GM23338 (cell line): ENCODE results near the gene AP2A1.

Experiments
- CREB1 ChIP-seq: fragments of 250-450 bp; sonication (Bioruptor Pico); IDR thresholded peaks from 2 replicates; pipeline ENCODE4 v1.5.0; 2020; ENCODE audit warnings: low read depth, mild to moderate bottlenecking, moderate library complexity
- EZH2 ChIP-seq: fragments of 200-600 bp; sonication (generic); IDR thresholded peaks from one replicate; pipeline ENCODE4 v1.8.0; 2017; ENCODE audit warnings: antibody characterized with exemption, mild to moderate bottlenecking, low read depth; ENCODE audit not compliant: unreplicated experiment
- EZH2phosphoT487 ChIP-seq: fragments of 200-600 bp; sonication (generic); IDR thresholded peaks from one replicate; pipeline ENCODE4 v1.8.1; 2018; ENCODE audit warnings: antibody characterized with exemption; ENCODE audit not compliant: unreplicated experiment
- JUNB ChIP-seq: IDR thresholded peaks from one replicate; pipeline ENCODE4 v1.6.1; 2016; ENCODE audit warnings: antibody characterized with exemption; ENCODE audit not compliant: unreplicated experiment
- NANOG ChIP-seq: IDR thresholded peaks from 2 replicates; pipeline ENCODE4 v1.6.1; 2016; ENCODE audit warnings: antibody characterized with exemption, borderline replicate concordance
- POLR2AphosphoS5 ChIP-seq: IDR thresholded peaks from 2 replicates; pipeline ENCODE4 v1.6.1; 2016; ENCODE audit warnings: antibody characterized with exemption, low read depth
- STAT1 ChIP-seq: IDR thresholded peaks from one replicate; pipeline ENCODE4 v1.6.1; 2016; ENCODE audit warnings: antibody characterized with exemption; ENCODE audit not compliant: unreplicated experiment
- ZNF114 ChIP-seq: fragments of 250-450 bp; sonication (Bioruptor Pico); IDR thresholded peaks from 2 replicates; pipeline ENCODE4 v1.5.0; 2020; ENCODE audit warnings: mild to moderate bottlenecking, moderate library complexity
- ZNF331 ChIP-seq: fragments of 250-450 bp; sonication (Bioruptor Pico); IDR thresholded peaks from 2 replicates; pipeline ENCODE4 v1.5.0; 2020; ENCODE audit warnings: low read depth, mild to moderate bottlenecking, moderate library complexity
- TF ChIP-seq, protein P1 (sequence below): IDR thresholded peaks from one replicate; pipeline ENCODE4 v1.6.1; 2018; ENCODE audit warnings: antibody characterized with exemption; ENCODE audit not compliant: unreplicated experiment
- TF ChIP-seq, protein P2 (sequence below), 2 experiments: fragments of 200-600 bp in 1 of 2; sonication (generic) in 1 of 2; conservative IDR thresholded peaks; 2 replicates each; pipeline versions ENCODE4 v1.5.1 to v1.6.1; 2016 to 2017; ENCODE audit warnings: antibody characterized with exemption in 2 of 2, low read depth in 2 of 2, mild to moderate bottlenecking in 2 of 2, moderate library complexity in 1 of 2
- TF ChIP-seq, protein P3 (sequence below): IDR thresholded peaks from 2 replicates; pipeline ENCODE4 v1.6.1; 2016; ENCODE audit warnings: antibody characterized with exemption
- TF ChIP-seq, protein P4 (sequence below): fragments of 250-450 bp; sonication (Bioruptor Pico); IDR thresholded peaks from 2 replicates; pipeline ENCODE4 v1.5.0; 2020; ENCODE audit warnings: mild to moderate bottlenecking, moderate library complexity

DNA sequence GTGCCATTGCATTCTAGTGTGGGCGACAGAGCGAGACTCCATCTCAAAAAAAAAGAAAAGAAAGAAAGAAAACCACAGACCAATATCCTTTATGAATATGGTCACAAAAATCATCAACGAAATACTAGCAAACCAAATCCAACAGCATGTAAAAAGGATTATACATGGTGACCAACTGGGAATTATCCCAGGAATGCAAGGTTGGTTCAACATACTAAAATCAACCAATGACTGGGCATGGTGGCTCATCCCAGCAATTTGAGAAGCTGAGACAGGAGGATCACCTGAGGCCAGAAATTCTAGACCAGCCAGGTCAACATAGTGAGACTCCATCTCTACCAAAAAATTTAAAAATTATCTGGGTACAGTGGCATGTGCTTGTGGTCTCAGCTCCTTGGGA lies 10.8 kb upstream of the AP2A1 start:
- no peak for TF ChIP-seq EZH2phosphoT487
- TF ChIP-seq, protein P1, sequence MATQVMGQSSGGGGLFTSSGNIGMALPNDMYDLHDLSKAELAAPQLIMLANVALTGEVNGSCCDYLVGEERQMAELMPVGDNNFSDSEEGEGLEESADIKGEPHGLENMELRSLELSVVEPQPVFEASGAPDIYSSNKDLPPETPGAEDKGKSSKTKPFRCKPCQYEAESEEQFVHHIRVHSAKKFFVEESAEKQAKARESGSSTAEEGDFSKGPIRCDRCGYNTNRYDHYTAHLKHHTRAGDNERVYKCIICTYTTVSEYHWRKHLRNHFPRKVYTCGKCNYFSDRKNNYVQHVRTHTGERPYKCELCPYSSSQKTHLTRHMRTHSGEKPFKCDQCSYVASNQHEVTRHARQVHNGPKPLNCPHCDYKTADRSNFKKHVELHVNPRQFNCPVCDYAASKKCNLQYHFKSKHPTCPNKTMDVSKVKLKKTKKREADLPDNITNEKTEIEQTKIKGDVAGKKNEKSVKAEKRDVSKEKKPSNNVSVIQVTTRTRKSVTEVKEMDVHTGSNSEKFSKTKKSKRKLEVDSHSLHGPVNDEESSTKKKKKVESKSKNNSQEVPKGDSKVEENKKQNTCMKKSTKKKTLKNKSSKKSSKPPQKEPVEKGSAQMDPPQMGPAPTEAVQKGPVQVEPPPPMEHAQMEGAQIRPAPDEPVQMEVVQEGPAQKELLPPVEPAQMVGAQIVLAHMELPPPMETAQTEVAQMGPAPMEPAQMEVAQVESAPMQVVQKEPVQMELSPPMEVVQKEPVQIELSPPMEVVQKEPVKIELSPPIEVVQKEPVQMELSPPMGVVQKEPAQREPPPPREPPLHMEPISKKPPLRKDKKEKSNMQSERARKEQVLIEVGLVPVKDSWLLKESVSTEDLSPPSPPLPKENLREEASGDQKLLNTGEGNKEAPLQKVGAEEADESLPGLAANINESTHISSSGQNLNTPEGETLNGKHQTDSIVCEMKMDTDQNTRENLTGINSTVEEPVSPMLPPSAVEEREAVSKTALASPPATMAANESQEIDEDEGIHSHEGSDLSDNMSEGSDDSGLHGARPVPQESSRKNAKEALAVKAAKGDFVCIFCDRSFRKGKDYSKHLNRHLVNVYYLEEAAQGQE = no peak
- TF ChIP-seq, protein P2, sequence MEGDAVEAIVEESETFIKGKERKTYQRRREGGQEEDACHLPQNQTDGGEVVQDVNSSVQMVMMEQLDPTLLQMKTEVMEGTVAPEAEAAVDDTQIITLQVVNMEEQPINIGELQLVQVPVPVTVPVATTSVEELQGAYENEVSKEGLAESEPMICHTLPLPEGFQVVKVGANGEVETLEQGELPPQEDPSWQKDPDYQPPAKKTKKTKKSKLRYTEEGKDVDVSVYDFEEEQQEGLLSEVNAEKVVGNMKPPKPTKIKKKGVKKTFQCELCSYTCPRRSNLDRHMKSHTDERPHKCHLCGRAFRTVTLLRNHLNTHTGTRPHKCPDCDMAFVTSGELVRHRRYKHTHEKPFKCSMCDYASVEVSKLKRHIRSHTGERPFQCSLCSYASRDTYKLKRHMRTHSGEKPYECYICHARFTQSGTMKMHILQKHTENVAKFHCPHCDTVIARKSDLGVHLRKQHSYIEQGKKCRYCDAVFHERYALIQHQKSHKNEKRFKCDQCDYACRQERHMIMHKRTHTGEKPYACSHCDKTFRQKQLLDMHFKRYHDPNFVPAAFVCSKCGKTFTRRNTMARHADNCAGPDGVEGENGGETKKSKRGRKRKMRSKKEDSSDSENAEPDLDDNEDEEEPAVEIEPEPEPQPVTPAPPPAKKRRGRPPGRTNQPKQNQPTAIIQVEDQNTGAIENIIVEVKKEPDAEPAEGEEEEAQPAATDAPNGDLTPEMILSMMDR (conservative IDR thresholded peaks at IDR 0.05; ENCODE audit: low read depth in 2 of 2) = no peak
- no peak for TF ChIP-seq POLR2AphosphoS5
- no peak for TF ChIP-seq ZNF114 (CRISPR knock-in tag)
- TF ChIP-seq EZH2 = no peak
- no peak for TF ChIP-seq ZNF331
- TF ChIP-seq CREB1 (CRISPR knock-in tag) = no peak
- no peak for TF ChIP-seq JUNB
- no peak for TF ChIP-seq STAT1
- no peak for TF ChIP-seq NANOG
- TF ChIP-seq, protein P3, sequence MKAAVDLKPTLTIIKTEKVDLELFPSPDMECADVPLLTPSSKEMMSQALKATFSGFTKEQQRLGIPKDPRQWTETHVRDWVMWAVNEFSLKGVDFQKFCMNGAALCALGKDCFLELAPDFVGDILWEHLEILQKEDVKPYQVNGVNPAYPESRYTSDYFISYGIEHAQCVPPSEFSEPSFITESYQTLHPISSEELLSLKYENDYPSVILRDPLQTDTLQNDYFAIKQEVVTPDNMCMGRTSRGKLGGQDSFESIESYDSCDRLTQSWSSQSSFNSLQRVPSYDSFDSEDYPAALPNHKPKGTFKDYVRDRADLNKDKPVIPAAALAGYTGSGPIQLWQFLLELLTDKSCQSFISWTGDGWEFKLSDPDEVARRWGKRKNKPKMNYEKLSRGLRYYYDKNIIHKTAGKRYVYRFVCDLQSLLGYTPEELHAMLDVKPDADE = no peak
- TF ChIP-seq, protein P4, sequence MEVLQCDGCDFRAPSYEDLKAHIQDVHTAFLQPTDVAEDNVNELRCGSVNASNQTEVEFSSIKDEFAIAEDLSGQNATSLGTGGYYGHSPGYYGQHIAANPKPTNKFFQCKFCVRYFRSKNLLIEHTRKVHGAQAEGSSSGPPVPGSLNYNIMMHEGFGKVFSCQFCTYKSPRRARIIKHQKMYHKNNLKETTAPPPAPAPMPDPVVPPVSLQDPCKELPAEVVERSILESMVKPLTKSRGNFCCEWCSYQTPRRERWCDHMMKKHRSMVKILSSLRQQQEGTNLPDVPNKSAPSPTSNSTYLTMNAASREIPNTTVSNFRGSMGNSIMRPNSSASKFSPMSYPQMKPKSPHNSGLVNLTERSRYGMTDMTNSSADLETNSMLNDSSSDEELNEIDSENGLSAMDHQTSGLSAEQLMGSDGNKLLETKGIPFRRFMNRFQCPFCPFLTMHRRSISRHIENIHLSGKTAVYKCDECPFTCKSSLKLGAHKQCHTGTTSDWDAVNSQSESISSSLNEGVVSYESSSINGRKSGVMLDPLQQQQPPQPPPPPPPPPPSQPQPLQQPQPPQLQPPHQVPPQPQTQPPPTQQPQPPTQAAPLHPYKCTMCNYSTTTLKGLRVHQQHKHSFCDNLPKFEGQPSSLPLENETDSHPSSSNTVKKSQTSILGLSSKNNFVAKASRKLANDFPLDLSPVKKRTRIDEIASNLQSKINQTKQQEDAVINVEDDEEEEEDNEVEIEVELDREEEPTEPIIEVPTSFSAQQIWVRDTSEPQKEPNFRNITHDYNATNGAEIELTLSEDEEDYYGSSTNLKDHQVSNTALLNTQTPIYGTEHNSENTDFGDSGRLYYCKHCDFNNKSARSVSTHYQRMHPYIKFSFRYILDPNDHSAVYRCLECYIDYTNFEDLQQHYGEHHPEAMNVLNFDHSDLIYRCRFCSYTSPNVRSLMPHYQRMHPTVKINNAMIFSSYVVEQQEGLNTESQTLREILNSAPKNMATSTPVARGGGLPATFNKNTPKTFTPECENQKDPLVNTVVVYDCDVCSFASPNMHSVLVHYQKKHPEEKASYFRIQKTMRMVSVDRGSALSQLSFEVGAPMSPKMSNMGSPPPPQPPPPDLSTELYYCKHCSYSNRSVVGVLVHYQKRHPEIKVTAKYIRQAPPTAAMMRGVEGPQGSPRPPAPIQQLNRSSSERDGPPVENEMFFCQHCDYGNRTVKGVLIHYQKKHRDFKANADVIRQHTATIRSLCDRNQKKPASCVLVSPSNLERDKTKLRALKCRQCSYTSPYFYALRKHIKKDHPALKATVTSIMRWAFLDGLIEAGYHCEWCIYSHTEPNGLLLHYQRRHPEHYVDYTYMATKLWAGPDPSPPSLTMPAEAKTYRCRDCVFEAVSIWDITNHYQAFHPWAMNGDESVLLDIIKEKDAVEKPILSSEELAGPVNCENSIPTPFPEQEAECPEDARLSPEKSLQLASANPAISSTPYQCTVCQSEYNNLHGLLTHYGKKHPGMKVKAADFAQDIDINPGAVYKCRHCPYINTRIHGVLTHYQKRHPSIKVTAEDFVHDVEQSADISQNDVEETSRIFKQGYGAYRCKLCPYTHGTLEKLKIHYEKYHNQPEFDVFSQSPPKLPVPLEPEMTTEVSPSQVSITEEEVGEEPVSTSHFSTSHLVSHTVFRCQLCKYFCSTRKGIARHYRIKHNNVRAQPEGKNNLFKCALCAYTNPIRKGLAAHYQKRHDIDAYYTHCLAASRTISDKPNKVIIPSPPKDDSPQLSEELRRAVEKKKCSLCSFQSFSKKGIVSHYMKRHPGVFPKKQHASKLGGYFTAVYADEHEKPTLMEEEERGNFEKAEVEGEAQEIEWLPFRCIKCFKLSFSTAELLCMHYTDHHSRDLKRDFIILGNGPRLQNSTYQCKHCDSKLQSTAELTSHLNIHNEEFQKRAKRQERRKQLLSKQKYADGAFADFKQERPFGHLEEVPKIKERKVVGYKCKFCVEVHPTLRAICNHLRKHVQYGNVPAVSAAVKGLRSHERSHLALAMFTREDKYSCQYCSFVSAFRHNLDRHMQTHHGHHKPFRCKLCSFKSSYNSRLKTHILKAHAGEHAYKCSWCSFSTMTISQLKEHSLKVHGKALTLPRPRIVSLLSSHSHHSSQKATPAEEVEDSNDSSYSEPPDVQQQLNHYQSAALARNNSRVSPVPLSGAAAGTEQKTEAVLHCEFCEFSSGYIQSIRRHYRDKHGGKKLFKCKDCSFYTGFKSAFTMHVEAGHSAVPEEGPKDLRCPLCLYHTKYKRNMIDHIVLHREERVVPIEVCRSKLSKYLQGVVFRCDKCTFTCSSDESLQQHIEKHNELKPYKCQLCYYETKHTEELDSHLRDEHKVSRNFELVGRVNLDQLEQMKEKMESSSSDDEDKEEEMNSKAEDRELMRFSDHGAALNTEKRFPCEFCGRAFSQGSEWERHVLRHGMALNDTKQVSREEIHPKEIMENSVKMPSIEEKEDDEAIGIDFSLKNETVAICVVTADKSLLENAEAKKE = no peak
